ENCODE data around the gene NMRK1.

Gene NMRK1

GRCh38 chr9:75092766-75093165 lies 4.8 kb upstream of the NMRK1 start:
- H3K36me3 ChIP-seq (ENCODE audit: control insufficient read depth, insufficient read depth, low read length) = no peaks in the 10 kb centered on the region
- H3K27me3 ChIP-seq (ENCODE audit: control insufficient read depth, insufficient read depth, low read length) = no peaks in the 10 kb centered on the region
- H3K4me3 ChIP-seq (ENCODE audit: low read length) = no peak overlapping the region
- H3K4me1 ChIP-seq (ENCODE audit: control insufficient read depth, insufficient read depth, low read length) = peaks cover 40% of the 10 kb centered on the region
- H3K9me3 ChIP-seq (ENCODE audit: control insufficient read depth, low read length) = no peaks in the 10 kb centered on the region
- no peak overlapping the region for H3K9ac ChIP-seq (ENCODE audit: low read length)

DNA sequence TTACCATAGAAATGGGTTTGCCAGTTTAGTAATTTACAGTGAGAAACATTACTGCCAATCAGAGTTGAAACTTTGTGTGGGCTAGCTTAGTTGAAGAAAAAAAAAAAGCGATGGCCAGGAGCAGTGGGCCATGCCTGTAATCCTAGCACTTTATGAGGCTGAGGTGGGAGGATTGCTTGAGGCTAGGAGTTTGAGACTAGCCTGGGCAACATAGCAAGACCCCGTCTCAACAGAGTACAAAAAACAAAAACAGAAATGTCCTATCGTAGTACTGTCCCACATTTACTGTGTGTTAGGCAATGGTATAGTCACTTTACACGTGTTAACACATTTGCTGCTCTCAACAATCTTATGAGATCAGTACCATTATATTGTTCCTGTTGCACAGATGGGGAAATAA lies 2.6 kb upstream of the NMRK1 start:
- Histone ChIP-seq H3K9me3 (ENCODE audit: control insufficient read depth, low read length) (no peaks in the 10 kb centered on the region), H3K36me3 (ENCODE audit: control insufficient read depth, insufficient read depth, low read length) (no peaks in the 10 kb centered on the region), H3K9ac (ENCODE audit: low read length) (no peak overlapping the region), H3K27me3 (ENCODE audit: control insufficient read depth, insufficient read depth, low read length) (no peaks in the 10 kb centered on the region), H3K4me3 (ENCODE audit: low read length) (no peak overlapping the region), H3K4me1 (ENCODE audit: control insufficient read depth, insufficient read depth, low read length) (peaks cover 51% of the 10 kb centered on the region)

DNA sequence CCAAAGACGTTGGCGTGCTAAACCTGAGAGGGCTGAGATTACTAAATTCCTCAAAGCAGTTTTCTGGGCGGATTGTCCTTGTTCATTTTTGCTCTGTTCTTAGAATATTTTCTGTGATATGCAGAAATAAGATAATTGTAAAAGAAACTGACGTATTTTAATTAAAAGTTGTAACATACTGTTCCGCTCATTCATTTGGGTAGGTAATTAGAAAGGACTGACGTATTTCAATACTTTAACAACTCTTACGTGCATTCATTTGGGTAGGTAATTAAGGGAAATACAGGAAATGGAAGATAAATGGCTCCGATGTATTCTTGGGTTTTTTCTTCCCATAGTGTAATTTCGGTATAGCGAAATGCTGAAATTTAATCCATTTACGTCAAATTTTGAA lies 1.4 kb upstream of the NMRK1 start:
- H3K9ac ChIP-seq (ENCODE audit: low read length) = peak overlapping the region; percentile 83
- no peaks in the 10 kb centered on the region for H3K9me3 ChIP-seq (ENCODE audit: control insufficient read depth, low read length)
- no peaks in the 10 kb centered on the region for H3K27me3 ChIP-seq (ENCODE audit: control insufficient read depth, insufficient read depth, low read length)
- H3K36me3 ChIP-seq (ENCODE audit: control insufficient read depth, insufficient read depth, low read length) = no peaks in the 10 kb centered on the region
- peaks cover 43% of the 10 kb centered on the region for H3K4me1 ChIP-seq (ENCODE audit: control insufficient read depth, insufficient read depth, low read length)
- peak overlapping the region; percentile 83 for H3K4me3 ChIP-seq (ENCODE audit: low read length)

GRCh38 chr9:75088646-75089372 lies 854 bp upstream of the NMRK1 start:
- peak overlapping the region; percentile 83 for H3K4me3 ChIP-seq (ENCODE audit: low read length)
- peaks cover 45% of the 10 kb centered on the region for H3K4me1 ChIP-seq (ENCODE audit: control insufficient read depth, insufficient read depth, low read length)

DNA sequence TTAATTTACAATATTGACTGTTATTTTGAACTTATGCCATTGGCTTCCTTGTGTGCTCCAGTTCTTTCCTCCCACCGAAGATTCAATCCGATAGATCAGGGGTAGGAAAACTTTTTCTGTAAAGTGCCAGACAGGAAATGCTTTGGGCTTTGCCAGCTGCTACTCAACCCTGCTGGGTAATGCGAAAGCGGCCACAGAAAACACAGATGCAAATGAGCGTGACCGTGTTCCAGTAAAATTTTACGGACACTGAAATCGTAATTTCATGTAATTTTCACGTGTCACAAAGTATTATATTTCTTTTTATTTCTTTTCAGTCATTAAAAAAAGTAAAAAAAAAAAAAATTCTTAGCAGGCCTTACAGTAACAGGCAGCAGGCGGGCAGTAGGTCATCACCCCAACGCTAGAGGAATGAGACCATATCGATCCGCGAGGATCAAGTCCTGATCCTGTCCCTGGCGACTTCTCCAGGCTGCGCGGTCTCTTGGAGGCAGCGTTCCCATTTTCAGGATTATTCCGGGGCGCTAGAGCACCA lies 599 bp downstream of the NMRK1 start:
- Histone ChIP-seq H3K9ac (ENCODE audit: low read length) (peak overlapping the region; percentile 98), H3K9me3 (ENCODE audit: control insufficient read depth, low read length) (no peaks in the 10 kb centered on the region), H3K4me1 (ENCODE audit: control insufficient read depth, insufficient read depth, low read length) (peaks cover 54% of the 10 kb centered on the region), H3K4me3 (ENCODE audit: low read length) (peak overlapping the region; percentile 70), H3K36me3 (ENCODE audit: control insufficient read depth, insufficient read depth, low read length) (no peaks in the 10 kb centered on the region), H3K27me3 (ENCODE audit: control insufficient read depth, insufficient read depth, low read length) (no peaks in the 10 kb centered on the region)

More at GRCh38 chr9:75088646-75089372, 854 bp upstream of the NMRK1 start:
- H3K9me3 ChIP-seq (ENCODE audit: control insufficient read depth, low read length) = no peaks in the 10 kb centered on the region
- no peaks in the 10 kb centered on the region for H3K27me3 ChIP-seq (ENCODE audit: control insufficient read depth, insufficient read depth, low read length)
- H3K9ac ChIP-seq (ENCODE audit: low read length) = peak overlapping the region; percentile 83
- no peaks in the 10 kb centered on the region for H3K36me3 ChIP-seq (ENCODE audit: control insufficient read depth, insufficient read depth, low read length)

GRCh38 chr9:75086541-75087288 lies 1.2 kb downstream of the NMRK1 start:
- Histone ChIP-seq H3K36me3 (ENCODE audit: control insufficient read depth, insufficient read depth, low read length) (no peaks in the 10 kb centered on the region), H3K27me3 (ENCODE audit: control insufficient read depth, insufficient read depth, low read length) (no peaks in the 10 kb centered on the region), H3K4me3 (ENCODE audit: low read length) (peak overlapping the region; percentile 70), H3K9ac (ENCODE audit: low read length) (peak overlapping the region; percentile 98), H3K9me3 (ENCODE audit: control insufficient read depth, low read length) (no peaks in the 10 kb centered on the region), H3K4me1 (ENCODE audit: control insufficient read depth, insufficient read depth, low read length) (peaks cover 49% of the 10 kb centered on the region)

DNA sequence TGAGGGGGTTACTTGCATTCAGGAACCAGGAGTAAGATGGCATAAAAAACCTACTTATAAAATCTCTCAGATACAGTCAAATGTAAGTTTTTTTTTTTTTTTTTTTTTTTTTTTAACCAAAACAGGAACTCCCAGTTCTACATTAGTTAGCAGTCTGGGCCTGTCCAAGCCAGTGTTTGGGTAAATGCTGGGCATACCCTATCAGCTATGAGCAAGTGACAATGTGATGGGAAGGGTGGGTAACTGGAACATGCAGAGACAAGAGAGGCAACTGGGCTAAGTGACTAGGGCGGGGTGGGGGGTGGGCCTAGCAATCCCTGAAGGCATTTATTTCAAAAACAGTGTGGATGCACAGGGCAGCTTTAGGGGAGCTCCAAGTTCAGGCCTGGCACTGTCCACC lies 2.3 kb downstream of the NMRK1 start:
- Histone ChIP-seq H3K36me3 (ENCODE audit: control insufficient read depth, insufficient read depth, low read length) (no peaks in the 10 kb centered on the region), H3K4me1 (ENCODE audit: control insufficient read depth, insufficient read depth, low read length) (peaks cover 39% of the 10 kb centered on the region), H3K4me3 (ENCODE audit: low read length) (no peak overlapping the region), H3K27me3 (ENCODE audit: control insufficient read depth, insufficient read depth, low read length) (no peaks in the 10 kb centered on the region), H3K9me3 (ENCODE audit: control insufficient read depth, low read length) (no peaks in the 10 kb centered on the region), H3K9ac (ENCODE audit: low read length) (no peak overlapping the region)

DNA sequence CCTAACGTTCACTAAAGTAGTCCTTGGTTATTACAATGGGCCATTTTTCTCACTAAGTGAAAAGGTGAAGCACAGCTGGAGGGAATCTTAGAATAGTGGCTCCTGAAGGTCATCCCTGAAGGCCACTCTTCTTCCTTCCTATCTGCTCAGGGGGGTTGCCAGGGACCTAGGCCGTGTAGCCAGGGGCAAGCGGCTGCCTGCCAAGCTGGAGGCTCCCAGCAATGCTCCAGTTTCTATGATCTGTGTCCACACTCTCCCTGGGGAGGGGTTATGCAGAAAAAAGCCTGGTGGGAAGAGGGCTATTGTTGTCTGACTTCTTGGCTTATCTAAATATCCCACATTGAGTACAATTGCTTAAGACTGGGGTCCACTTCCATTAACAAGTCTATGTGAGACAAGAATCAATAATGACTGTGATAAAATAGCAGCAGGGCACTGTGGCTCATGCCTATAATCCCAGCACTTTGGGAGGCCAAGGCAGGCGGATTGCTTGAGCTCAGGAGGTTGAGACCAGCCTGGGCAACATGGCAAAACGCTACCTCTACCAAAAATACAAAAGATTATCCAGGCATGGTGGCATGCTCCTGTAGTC lies 3.8 kb downstream of the NMRK1 start:
- Histone ChIP-seq H3K9me3 (ENCODE audit: control insufficient read depth, low read length) (no peaks in the 10 kb centered on the region), H3K36me3 (ENCODE audit: control insufficient read depth, insufficient read depth, low read length) (no peaks in the 10 kb centered on the region), H3K27me3 (ENCODE audit: control insufficient read depth, insufficient read depth, low read length) (no peaks in the 10 kb centered on the region), H3K9ac (ENCODE audit: low read length) (peak overlapping the region; percentile 56), H3K4me1 (ENCODE audit: control insufficient read depth, insufficient read depth, low read length) (peaks cover 31% of the 10 kb centered on the region), H3K4me3 (ENCODE audit: low read length) (no peak overlapping the region)

DNA sequence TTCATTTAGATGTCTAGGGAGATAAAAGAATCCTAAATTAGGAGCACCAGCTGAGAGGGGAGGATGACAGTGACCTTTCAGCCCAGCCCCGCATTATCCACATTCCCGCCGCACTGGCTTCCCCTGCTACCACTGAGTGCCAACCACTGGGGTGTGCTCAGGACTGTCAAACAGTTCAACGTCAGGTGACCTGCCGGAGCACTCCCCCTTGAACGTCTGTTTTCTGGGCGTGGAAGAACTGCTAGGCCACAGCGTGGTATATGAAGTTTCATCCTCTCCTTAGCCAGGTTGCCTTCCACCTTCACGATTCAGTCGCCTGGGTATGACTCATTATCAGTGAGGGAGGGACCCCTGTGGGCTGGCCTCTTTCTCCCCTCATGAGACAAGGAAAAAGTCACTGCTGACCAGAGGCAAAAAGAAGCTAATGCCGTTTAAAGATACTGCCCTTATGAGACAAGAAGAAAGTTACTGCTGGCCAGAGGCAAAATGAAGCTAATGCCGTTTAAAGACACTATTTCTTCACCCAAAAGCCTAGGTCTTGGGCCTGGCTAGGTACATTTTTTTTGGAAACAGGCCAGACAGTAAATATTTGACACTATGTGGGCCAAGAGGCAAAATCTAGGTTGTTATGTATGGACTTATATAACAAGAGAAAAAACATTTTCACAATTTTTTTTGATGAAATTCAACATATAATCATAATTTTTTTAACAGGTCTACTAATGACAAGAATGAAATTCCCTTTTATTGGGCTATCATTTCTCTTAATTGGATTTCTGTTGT lies 4.6 kb downstream of the NMRK1 start:
- Histone ChIP-seq H3K4me1 (ENCODE audit: control insufficient read depth, insufficient read depth, low read length) (peaks cover 31% of the 10 kb centered on the region), H3K9ac (ENCODE audit: low read length) (peak overlapping the region; percentile 56), H3K4me3 (ENCODE audit: low read length) (peak overlapping the region; percentile 18)

GRCh38 chr9:75081632-75082031 lies 6.3 kb downstream of the NMRK1 start:
- Histone ChIP-seq H3K4me1 (ENCODE audit: control insufficient read depth, insufficient read depth, low read length) (peaks cover 29% of the 10 kb centered on the region), H3K9ac (ENCODE audit: low read length) (no peak overlapping the region), H3K9me3 (ENCODE audit: control insufficient read depth, low read length) (no peaks in the 10 kb centered on the region), H3K36me3 (ENCODE audit: control insufficient read depth, insufficient read depth, low read length) (no peaks in the 10 kb centered on the region), H3K27me3 (ENCODE audit: control insufficient read depth, insufficient read depth, low read length) (no peaks in the 10 kb centered on the region), H3K4me3 (ENCODE audit: low read length) (no peak overlapping the region)

More for the DNA sequence above, 4.6 kb downstream of the NMRK1 start:
- Histone ChIP-seq H3K9me3 (ENCODE audit: control insufficient read depth, low read length) (no peaks in the 10 kb centered on the region), H3K36me3 (ENCODE audit: control insufficient read depth, insufficient read depth, low read length) (no peaks in the 10 kb centered on the region), H3K27me3 (ENCODE audit: control insufficient read depth, insufficient read depth, low read length) (no peaks in the 10 kb centered on the region)

GRCh38 chr9:75072895-75073294 lies 15.1 kb downstream of the NMRK1 start:
- Histone ChIP-seq H3K36me3 (ENCODE audit: control insufficient read depth, insufficient read depth, low read length) (no peaks in the 10 kb centered on the region), H3K9me3 (ENCODE audit: control insufficient read depth, low read length) (no peaks in the 10 kb centered on the region), H3K9ac (ENCODE audit: low read length) (no peak overlapping the region), H3K4me1 (ENCODE audit: control insufficient read depth, insufficient read depth, low read length) (peaks cover 8% of the 10 kb centered on the region), H3K27me3 (ENCODE audit: control insufficient read depth, insufficient read depth, low read length) (no peaks in the 10 kb centered on the region), H3K4me3 (ENCODE audit: low read length) (no peak overlapping the region)

Data from mucosa of stomach (tissue), 1 donor.